Measurements from ENCODE around the gene TBC1D5.
"Not testable (repeated sequence)": the region's sequence is repeated elsewhere in the genome, so short reads cannot be mapped to it uniquely, and the experiment has no call there.

TBC1D5 gene

DNA sequence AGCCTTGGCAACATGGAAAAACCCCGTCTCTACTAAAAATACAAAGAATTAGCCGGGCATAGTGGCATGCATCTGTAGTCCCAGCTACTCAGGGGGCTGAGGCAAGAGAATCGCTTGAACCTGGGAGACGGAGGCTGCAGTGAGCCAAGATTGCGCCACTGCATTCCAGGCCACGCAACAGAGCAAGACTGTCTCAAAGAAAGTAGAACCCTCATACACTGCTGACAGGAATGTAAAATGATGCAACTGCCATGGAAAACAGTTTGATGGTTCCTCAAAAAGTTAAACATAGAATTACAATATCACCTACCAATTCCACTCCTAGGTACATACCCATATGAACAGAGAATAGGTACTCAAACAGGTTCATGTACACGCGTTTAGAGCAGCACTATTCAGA lies 158.9 kb downstream of the TBC1D5 start:
- no peak for DNase-seq

DNA sequence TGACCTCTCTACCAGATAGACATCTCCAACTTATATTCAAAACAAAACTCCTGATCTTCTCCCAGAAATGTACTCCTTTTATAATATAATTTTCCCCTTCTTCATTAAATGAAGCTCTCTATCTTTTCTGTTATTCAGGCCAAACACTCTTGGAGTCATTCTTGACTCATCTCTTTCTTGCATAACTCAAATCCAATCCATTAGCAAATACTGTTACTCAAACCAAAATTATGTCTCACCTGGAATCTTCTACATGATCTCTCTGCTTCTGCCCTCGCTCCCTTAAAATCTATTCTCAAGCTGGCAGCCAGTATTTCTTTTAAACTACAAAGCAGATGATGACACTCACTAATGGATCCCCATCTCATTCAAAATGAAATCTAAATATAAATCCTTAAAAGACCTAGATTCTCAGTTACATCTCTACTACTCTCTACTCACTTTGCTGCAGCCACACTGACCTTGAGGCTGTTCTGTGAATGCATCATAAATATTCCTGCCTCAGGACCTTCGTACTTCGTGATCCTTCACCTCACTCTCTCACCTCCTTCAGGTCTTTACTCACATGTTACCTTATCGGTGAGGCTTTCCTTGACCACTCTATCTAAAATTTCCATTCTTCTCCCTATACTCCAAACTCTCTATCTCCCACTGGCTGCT lies 160.9 kb downstream of the TBC1D5 start:
- no peak for DNase-seq

DNA sequence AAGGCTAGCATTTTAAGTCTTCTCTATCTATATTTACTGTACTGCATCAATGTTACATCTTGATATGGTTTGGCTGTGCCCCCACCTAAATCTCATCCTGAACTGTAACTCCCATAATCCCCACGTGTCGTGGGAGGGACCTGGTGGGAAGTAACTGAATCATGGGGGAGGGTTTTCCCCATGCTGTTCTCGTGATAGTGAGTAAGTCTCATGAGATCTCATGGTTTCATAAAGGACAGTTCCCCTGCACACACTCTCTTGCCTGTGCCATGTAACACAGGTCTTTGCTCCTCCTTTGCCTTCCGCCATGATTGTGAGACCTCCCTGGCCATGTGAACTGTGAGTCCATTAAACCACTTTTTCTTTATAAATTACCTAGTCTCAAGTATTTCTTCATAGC lies 161.5 kb downstream of the TBC1D5 start:
- DNase-seq: no peak

- peak; percentile 7 for DNase-seq
Measured at GRCh38 chr3:17579289-17580031, 163.0 kb downstream of the TBC1D5 start.

GRCh38 chr3:17577796-17578520 lies 164.5 kb downstream of the TBC1D5 start:
- no peak for DNase-seq

DNA sequence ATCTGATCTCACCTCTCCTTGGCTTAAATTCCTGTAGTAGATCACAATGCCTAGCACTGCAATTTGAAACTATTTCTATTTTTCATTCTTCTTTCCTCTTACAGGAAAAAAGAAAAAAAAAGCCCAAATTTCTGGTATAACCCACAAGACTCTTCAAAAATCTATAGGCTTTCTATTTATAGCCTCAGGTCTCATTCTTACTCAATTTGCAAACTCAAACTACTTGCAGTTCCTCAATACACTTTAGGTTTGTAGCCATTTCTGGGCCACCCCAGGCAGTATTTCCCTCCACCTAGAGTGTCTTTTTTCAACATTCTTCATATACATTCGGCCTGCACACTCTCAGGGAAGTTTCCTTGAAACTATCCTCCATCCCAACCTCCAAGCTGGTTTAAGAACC lies 169.0 kb downstream of the TBC1D5 start:
- DNase-seq: no peak

DNA sequence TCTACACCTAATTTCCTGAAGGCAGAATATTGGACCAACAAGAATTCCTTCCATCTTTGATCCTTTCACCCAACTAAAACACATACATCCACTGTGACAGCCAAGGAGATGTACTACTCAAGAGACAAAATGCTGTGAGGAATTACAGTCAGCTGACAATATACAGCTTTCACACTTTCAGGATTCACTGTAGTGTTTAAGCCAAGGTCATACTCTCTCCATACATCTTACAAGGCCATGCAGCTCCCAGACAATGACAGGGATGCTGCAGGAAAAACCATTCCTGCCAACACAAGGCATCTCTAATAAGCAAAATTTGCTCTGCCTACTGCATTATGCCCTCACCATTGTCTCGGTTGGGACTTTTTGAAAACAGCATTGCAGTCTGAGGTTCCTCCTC lies 170.7 kb downstream of the TBC1D5 start:
- no peak for DNase-seq

DNA sequence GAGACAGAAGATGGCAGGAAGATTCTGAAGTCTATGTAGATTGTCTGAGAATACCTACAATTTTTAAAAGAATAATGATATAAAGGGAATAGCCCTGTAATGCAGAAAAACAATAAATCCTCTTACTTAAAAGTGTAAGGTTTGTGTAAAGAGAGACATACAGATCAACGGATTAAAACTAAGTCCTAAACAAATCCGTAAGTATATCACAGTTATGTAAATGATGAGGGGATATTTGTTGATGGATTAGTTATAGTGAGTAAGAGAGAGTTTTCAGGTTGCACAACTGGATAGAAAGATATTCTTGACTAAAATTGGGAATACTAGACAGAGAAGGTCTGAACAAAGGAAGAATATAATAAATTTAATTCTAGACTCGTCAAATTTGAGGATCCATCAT lies 179.6 kb downstream of the TBC1D5 start:
- no peak for DNase-seq

DNA sequence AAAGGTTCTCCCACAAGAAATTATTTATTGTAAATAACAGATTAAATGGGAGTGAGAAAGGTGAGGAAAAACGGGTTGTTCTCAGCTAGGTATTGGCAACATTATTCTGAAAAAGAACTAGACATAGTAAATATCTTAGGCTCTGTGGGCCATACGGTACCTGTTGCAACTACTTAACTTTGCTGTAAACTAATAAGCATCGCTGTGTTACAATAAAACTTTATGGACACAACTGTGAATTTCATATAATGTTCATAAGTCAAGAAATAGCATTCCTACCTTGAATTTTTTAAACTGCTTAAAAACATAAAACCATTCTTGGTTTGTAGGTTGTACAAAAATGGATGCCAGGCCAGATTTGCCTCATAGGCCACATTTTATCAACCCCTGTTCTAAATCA lies 183.9 kb downstream of the TBC1D5 start:
- DNase-seq: no peak

DNA sequence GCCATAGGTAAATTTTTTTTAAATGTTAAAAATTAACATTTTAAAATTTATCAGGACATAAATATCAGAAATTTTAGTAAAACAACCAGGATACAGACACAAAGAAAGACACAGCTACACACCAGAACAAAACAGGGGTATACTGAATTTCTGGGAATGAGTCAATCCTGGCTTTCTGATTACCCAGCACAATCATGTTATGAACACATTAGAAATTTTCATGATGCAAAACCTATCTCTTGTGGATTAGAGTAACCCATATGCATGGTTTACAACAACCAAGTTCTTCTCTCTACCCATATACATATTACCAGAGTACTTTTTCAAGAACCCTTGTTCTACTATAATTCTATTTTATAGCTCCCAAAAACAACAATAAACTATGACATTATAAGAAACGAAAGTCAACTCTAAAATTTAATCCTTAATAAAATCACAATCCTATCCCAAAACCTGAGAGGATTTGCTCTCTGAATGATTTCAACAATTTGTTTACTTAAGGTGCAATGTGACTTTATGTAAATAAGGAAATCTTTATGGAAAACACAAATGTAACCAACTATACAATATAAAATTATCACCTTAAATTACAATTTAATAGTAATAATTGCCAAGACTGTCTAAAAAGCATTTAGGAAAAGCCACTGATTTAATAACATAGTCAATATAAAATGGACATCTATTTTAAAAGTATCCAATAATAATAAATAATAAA lies 184.5 kb downstream of the TBC1D5 start:
- no peak for DNase-seq

- no peak for DNase-seq
Measured at GRCh38 chr3:17555525-17555924, 186.9 kb downstream of the TBC1D5 start.

DNA sequence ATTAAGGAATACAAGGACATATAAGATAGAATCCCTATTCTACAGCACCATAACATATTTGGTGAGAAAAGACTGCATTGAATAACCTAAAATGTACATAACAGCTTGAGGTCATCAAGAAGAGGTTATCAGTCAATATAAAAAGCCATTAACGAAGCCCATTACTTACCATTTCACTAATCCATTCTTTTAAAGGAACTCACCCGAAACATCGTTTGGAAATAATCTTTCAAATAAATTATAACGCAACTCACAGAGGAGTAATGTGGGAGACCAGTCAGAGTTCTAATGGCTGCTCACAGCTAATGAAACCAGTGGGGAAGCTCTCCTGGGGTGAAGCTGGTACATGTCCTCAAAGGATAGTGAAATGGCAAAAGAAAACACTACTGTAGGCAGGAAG lies 188.4 kb downstream of the TBC1D5 start:
- DNase-seq: no peak

GRCh38 chr3:17553080-17553479 lies 189.4 kb downstream of the TBC1D5 start:
- no peak for DNase-seq

DNA sequence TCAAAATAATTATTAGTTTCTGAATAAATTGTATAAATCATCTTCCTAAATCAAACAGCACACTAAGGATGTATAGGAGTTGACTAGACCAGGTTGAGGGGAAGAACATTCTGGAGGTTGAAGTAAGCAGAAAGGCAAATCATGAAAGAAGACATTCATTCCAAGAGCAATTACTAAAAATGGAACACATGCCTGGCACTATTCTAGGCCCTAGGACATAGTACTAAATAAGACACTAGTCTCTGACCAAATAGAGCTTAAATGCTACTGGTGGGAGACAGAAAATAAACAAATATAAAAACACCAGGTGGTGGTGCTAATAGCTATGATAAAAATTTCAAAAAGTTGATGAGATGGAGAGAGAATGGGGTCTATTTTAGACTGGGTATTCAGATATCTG lies 190.1 kb downstream of the TBC1D5 start:
- DNase-seq: no peak

- no peak for DNase-seq
Measured at GRCh38 chr3:17551895-17552294, 190.5 kb downstream of the TBC1D5 start.

GRCh38 chr3:17551333-17551732 lies 191.1 kb downstream of the TBC1D5 start:
- no peak for DNase-seq

DNA sequence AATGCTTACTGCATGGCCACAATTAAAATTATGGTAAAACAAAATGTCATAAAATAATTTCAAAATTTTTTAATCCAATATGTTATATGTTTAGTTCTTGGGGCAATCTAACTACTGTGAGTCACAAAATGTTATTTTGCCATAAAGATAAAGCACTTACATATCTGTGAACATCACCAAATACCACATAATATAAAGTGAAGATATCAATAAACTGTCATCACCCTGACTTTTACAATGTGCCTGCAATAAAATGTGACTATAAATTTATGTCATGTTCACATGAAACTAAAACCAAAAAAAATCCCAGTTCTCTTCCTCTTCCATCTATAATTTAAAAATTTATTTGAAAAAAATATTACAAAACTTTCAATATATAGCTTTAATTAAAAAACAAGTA lies 191.8 kb downstream of the TBC1D5 start:
- DNase-seq: no peak

GRCh38 chr3:17546500-17547255 lies 195.8 kb downstream of the TBC1D5 start:
- DNase-seq: no peak

- no peak for DNase-seq
Measured at GRCh38 chr3:17544632-17545031, 197.8 kb downstream of the TBC1D5 start.

GRCh38 chr3:17542591-17542990 lies 199.8 kb downstream of the TBC1D5 start:
- DNase-seq: no peak

GRCh38 chr3:17539436-17539835 lies 203.0 kb downstream of the TBC1D5 start:
- DNase-seq: no peak

- no peak for DNase-seq
Measured at GRCh38 chr3:17535274-17535673, 207.2 kb downstream of the TBC1D5 start.

DNA sequence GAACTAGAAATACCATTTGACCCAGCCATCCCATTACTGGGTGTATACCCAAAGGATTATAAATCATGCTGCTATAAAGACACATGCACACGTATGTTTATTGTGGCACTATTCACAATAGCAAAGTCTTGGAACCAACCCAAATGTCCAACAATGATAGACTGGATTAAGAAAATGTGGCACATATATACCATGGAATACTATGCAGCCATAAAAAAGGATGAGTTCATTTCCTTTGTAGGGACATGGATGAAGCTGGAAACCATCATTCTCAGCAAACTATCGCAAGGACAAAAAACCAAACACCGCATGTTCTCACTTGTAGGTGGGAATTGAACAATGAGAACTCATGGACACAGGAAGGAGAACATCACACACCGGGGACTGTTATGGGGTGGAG lies 210.0 kb downstream of the TBC1D5 start:
- not testable (repeated sequence) for DNase-seq

Measured in CD4-positive, alpha-beta T cell treated with Interleukin-17A for 1 hour (primary cell).